Measurements from ENCODE around the gene PAOX. TPM values are rescaled to one million over a fixed set of nuclear protein-coding genes. Genes with fewer than 3 reads are reported as not detected.

Gene PAOX
- total and polyA plus RNA-seq, 2 of the 13 experiments (the other 11 are each of a cell fraction or from before 2014, with no cell fraction given), result 0.49 to 0.77 TPM

DNA sequence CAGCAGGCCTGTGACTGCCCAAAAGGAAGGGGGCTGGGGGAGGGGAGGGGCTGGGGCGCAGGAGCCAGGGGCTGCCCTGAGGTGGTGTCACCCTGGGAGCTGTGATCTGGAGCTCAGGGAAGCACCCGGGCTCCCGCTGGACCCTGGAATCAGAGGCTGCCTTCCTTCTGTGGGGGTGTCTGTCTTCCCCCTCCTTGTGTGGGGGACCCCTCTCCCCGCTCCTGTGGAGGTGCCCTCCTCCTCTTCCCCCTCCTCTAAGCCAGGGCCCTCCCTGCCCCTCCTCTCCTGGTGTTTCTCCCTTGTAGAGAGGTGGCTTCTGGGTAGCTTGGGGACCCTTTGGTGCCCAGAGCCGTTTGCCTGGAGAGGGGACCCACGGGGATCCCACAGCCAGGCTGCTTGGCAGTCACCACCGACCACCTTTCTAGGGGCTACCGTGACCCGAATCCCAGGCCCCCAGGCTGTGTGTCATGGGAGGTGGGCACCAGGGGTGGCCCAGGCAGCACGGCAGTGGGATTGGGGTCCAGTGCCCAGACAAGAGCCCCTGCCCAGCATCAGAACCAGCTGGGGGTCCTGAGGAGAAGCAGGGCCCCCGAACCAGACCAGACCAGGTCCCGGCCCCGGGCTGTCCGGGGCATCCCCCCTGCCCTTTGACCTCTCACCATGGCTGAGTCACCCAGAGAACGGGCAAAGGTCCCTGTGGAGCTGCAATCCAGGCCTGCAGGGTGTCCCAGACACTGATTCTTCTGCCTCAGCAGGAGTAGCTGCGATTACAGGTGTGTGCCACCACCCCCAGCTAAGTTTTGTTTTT lies 31.1 kb upstream of the PAOX start (continued):
- TF ChIP-seq ZNF142 (CRISPR knock-in tag; IDR thresholded peaks at IDR 0.05), result no peak
- no peak for TF ChIP-seq REXO4 (CRISPR knock-in tag; IDR thresholded peaks at IDR 0.05; ENCODE audit: borderline replicate concordance)
- no peak for TF ChIP-seq ZBTB25 (CRISPR knock-in tag; IDR thresholded peaks at IDR 0.05)
- 0 out of 2 replicates have a peak, but pooled peaks have one; percentile 13 for TF ChIP-seq ZNF326 (CRISPR knock-in tag; IDR thresholded peaks at IDR 0.05; ENCODE audit: borderline replicate concordance)
- no peak for TF ChIP-seq TEAD2 (CRISPR knock-in tag; IDR thresholded peaks at IDR 0.05)
- no peak for TF ChIP-seq JARID2 (CRISPR knock-in tag; IDR thresholded peaks at IDR 0.05; ENCODE audit: insufficient replicate concordance)
- TF ChIP-seq RAD21 (CRISPR knock-in tag; IDR thresholded peaks at IDR 0.05), result peak; percentile 38
- no peak for TF ChIP-seq ZNF275 (CRISPR knock-in tag; IDR thresholded peaks at IDR 0.05; ENCODE audit: borderline replicate concordance)
- peak; percentile 89 for TF ChIP-seq ZBTB7A (CRISPR knock-in tag; IDR thresholded peaks at IDR 0.05)
- no peak for TF ChIP-seq KLF12 (CRISPR knock-in tag; IDR thresholded peaks at IDR 0.05; ENCODE audit: borderline replicate concordance)
- TF ChIP-seq ZNF629 (CRISPR knock-in tag; conservative IDR thresholded peaks at IDR 0.05), result no peak
- TF ChIP-seq ZNF564 (CRISPR knock-in tag; IDR thresholded peaks at IDR 0.05), result no peak
- TF ChIP-seq ZBTB46 (CRISPR knock-in tag; IDR thresholded peaks at IDR 0.05; ENCODE audit: borderline replicate concordance), result no peak
- TF ChIP-seq, protein P1, sequence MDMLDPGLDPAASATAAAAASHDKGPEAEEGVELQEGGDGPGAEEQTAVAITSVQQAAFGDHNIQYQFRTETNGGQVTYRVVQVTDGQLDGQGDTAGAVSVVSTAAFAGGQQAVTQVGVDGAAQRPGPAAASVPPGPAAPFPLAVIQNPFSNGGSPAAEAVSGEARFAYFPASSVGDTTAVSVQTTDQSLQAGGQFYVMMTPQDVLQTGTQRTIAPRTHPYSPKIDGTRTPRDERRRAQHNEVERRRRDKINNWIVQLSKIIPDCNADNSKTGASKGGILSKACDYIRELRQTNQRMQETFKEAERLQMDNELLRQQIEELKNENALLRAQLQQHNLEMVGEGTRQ (IDR thresholded peaks at IDR 0.05; ENCODE audit: low read depth, low read length), result no peak
- TF ChIP-seq, protein P1 (CRISPR knock-in tag; IDR thresholded peaks at IDR 0.05; ENCODE audit: borderline replicate concordance), result no peak
- no peak for TF ChIP-seq CHD2 (IDR thresholded peaks at IDR 0.05; ENCODE audit: low read depth, low read length)

All from HepG2 (cell line).